Measurements from ENCODE around the gene KCNMB2. TPM values are rescaled to one million over a fixed set of nuclear protein-coding genes. Genes with fewer than 3 reads are reported as not detected.

KCNMB2 gene
- total and polyA plus RNA-seq, 5 experiments from 2014 or later: not detected

DNA sequence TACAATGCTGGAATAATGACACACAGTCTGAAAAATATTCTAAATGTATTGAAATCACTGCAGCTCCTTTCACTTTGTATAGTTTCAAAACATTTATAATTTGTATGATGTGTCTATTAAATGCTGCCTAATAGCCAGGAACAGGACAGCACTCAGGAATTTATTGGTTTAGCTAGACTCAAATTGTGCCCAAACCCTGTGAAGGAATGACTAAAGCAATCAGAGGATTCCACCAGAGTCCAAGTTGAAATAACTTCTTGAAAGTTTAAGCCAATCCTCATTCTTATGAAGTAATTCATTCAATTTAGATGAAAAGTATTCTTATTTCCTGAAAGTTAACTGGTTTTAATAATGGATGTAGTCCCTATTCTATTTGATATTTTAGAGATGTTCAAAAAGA lies 268.4 kb downstream of the KCNMB2 start:
- H3K27ac Mint-ChIP-seq: no peak overlapping the region
- POLR2A ChIA-PET: no interaction called here
- no peak overlapping the region for H3K4me3 Mint-ChIP-seq
- DNase-seq (no peak), ATAC-seq (no peak)
- no peaks in the 10 kb centered on the region for H3K9me3 Mint-ChIP-seq
- no peaks in the 10 kb centered on the region for H3K27me3 Mint-ChIP-seq
- H3K4me1 Mint-ChIP-seq: no peaks in the 10 kb centered on the region
- no peaks in the 10 kb centered on the region for H3K36me3 Mint-ChIP-seq

- Mint-ChIP-seq H3K27me3 (no peaks in the 10 kb centered on the region), H3K4me1 (no peaks in the 10 kb centered on the region), H3K27ac (no peak overlapping the region), H3K36me3 (no peaks in the 10 kb centered on the region), H3K9me3 (no peaks in the 10 kb centered on the region), H3K4me3 (no peak overlapping the region)
- POLR2A ChIA-PET: no interaction called here
- no peak for DNase-seq
- ATAC-seq: no peak
Measured at GRCh38 chr3:178805741-178806140, 269.5 kb downstream of the KCNMB2 start.

- ATAC-seq: no peak
- no peaks in the 10 kb centered on the region for H3K4me1 Mint-ChIP-seq
- DNase-seq: no peak
- POLR2A ChIA-PET: no interaction called here
- H3K9me3 Mint-ChIP-seq: peaks cover 0 to 4% (median 0%) of the 10 kb centered on the region in 9 donors
- no peaks in the 10 kb centered on the region for H3K27me3 Mint-ChIP-seq
- no peak overlapping the region for H3K27ac Mint-ChIP-seq
- H3K4me3 Mint-ChIP-seq: no peak overlapping the region
- no peaks in the 10 kb centered on the region for H3K36me3 Mint-ChIP-seq
Measured at GRCh38 chr3:178806651-178807050, 270.4 kb downstream of the KCNMB2 start.

DNA sequence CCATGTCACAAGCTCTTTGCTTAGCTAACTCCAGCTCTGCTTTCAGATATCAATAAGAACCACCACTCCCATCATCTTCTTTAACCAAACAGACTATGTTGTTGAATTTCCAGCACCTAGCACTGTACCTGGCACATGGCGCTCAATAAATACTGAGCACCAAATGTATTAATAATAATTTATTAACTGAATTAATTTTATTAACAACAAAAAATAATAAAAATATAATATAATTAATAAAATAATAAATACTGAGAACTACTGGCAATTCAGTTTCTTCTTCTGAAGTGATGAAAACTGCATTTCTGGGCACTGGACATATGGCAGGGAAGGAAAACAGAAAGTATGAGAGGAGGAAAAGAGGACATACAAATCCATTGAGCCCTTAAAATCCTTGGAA lies 271.5 kb downstream of the KCNMB2 start:
- Mint-ChIP-seq H3K4me1 (no peaks in the 10 kb centered on the region), H3K27me3 (no peaks in the 10 kb centered on the region), H3K27ac (no peak overlapping the region), H3K4me3 (no peak overlapping the region), H3K9me3 (peaks cover 0 to 4% (median 0%) of the 10 kb centered on the region in 9 donors), H3K36me3 (no peaks in the 10 kb centered on the region)
- POLR2A ChIA-PET: no interaction called here
- DNase-seq (no peak), ATAC-seq (no peak)

DNA sequence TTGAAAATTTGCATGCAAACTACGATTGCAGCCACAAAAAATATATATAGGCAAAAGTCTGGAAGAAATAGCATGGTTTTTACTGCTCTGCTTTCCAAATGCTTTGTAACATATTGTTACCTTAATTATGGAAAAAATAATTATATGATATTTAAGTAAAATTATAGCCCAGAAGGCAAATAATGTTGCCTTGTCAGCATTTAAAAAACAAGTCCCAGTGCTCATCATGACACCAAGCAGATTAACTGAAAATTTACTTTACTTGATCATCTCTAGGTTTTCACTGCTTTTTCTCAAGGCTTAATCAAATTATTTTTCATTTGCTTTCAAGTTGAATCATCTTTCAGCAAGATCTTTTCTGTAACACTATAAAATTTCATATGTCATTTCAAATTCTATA lies 272.5 kb downstream of the KCNMB2 start:
- Mint-ChIP-seq H3K4me1 (no peaks in the 10 kb centered on the region), H3K36me3 (no peaks in the 10 kb centered on the region), H3K4me3 (no peak overlapping the region), H3K9me3 (peaks cover 0 to 4% (median 0%) of the 10 kb centered on the region in 9 donors), H3K27ac (no peak overlapping the region), H3K27me3 (no peaks in the 10 kb centered on the region)
- POLR2A ChIA-PET: no interaction called here
- DNase-seq (no peak), ATAC-seq (no peak)

DNA sequence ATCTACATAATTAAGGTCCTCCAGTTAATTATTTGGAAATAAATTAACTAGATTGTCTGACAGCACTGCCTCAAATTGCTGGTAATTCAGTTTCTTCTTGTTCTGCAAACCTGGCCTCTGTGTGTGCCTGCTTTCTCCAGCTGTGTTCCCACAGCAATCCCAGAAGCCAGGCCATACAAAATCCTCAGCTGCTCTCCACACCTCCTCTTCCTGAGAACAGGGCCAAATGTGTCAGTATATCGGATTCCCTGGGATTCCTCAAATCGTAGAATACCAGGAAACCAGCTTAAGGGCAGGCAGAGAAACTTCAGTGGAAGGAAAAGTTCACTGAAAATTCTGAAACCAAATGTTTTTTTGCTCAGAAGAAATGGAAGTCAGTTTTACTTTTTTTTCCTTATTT lies 273.9 kb downstream of the KCNMB2 start:
- H3K4me1 Mint-ChIP-seq: no peaks in the 10 kb centered on the region
- no peak overlapping the region for H3K4me3 Mint-ChIP-seq
- ATAC-seq: no peak
- H3K36me3 Mint-ChIP-seq: no peaks in the 10 kb centered on the region
- peaks cover 0 to 4% (median 0%) of the 10 kb centered on the region in 9 donors for H3K9me3 Mint-ChIP-seq
- H3K27me3 Mint-ChIP-seq: no peaks in the 10 kb centered on the region
- no peak for DNase-seq
- peak overlapping the region in 1 of 10 donors; percentile 38 for H3K27ac Mint-ChIP-seq
- POLR2A ChIA-PET: no interaction called here

GRCh38 chr3:178822722-178823121 lies 286.5 kb downstream of the KCNMB2 start:
- Mint-ChIP-seq H3K4me3 (no peak overlapping the region), H3K27me3 (peaks cover 1 to 14% (median 3%) of the 10 kb centered on the region in 5 donors), H3K9me3 (no peaks in the 10 kb centered on the region), H3K27ac (no peak overlapping the region), H3K36me3 (no peaks in the 10 kb centered on the region), H3K4me1 (no peaks in the 10 kb centered on the region)
- DNase-seq (no peak), ATAC-seq (no peak)
- POLR2A ChIA-PET: no interaction called here

GRCh38 chr3:178823150-178823549 lies 286.9 kb downstream of the KCNMB2 start:
- no peak for DNase-seq
- ATAC-seq: no peak
- Mint-ChIP-seq H3K27ac (no peak overlapping the region), H3K36me3 (no peaks in the 10 kb centered on the region), H3K9me3 (no peaks in the 10 kb centered on the region), H3K27me3 (peaks cover 0 to 14% (median 3%) of the 10 kb centered on the region in 5 donors), H3K4me3 (no peak overlapping the region), H3K4me1 (no peaks in the 10 kb centered on the region)
- POLR2A ChIA-PET: no interaction called here

DNA sequence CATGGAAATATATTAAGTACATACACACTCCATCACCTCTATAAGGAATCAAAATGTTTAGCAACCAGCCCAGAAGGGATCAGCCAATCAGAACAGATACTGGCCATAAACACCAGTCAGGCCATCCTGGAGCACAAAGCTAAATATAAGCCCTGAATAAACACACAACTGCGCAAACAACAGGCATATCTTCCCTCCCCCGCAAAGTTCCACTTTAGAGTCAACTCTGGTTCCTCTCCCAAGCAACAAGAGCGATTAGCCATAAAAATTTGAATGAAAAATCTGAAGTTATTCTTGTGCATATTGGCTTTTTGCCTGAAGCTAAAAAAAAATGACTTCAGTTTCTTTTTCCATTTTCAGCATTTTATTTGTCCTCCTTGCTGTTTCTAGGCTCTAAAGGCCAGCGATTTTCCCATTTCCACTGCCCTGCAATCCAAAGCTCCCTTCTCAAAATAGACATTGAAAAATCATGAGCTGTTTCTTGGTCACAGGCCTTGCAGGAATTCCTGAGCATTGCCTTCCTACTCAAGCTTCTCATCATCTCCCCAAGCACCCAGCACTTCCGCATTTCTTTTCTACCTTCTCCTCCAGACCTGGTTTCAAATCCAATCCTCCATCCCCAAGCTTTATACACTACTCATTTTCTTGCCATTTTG lies 287.5 kb downstream of the KCNMB2 start:
- H3K36me3 Mint-ChIP-seq: no peaks in the 10 kb centered on the region
- H3K9me3 Mint-ChIP-seq: no peaks in the 10 kb centered on the region
- H3K27ac Mint-ChIP-seq: no peak overlapping the region
- H3K4me1 Mint-ChIP-seq: no peaks in the 10 kb centered on the region
- no peak for DNase-seq
- H3K4me3 Mint-ChIP-seq: no peak overlapping the region
- no peak for ATAC-seq
- POLR2A ChIA-PET: interaction anchor here (0.7 kb wide), 1 partner anchor 111 kb away, joined by 3 read pairs; no protein-coding TSS in a partner anchor
- H3K27me3 Mint-ChIP-seq: peaks cover 0 to 12% (median 3%) of the 10 kb centered on the region in 5 donors

GRCh38 chr3:178826435-178827123 lies 290.3 kb downstream of the KCNMB2 start:
- POLR2A ChIA-PET: no interaction called here
- DNase-seq: no peak
- peak overlapping the region in 1 of 10 donors; percentile 11 for H3K27ac Mint-ChIP-seq
- no peak for ATAC-seq
- H3K36me3 Mint-ChIP-seq: no peaks in the 10 kb centered on the region
- H3K27me3 Mint-ChIP-seq: peaks cover 0 to 5% (median 0%) of the 10 kb centered on the region in 5 donors
- H3K4me1 Mint-ChIP-seq: no peaks in the 10 kb centered on the region
- no peak overlapping the region for H3K4me3 Mint-ChIP-seq
- peaks cover 0 to 2% (median 0%) of the 10 kb centered on the region in 9 donors for H3K9me3 Mint-ChIP-seq

DNA sequence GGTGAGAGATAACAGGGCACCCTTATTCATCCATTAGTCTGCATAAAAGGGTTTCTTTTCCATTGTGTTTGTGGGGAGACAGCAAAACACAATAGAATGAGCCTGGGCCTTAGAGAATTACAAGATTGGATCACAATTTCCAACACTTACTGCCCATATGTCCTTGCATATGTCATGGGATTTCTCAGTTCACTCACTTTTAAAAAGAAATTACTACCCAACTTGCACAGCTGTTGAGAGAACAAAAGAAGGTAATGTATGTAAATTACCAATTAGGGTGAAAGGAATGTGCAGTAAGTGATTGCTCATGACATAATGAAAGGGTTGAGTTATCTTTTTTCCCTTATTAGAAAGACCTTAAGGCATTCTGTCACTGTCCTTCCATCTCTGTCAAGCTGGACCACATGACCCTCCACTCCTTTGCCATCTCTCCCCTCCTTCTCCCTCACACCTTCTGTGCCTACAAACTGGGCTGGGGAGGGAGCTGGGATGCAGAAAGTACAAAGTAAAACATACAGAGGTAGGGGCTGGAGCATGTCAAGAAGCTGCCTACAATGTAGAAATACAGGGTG lies 291.1 kb downstream of the KCNMB2 start:
- Mint-ChIP-seq H3K27ac (no peak overlapping the region), H3K27me3 (peaks cover 0 to 5% (median 0%) of the 10 kb centered on the region in 5 donors), H3K36me3 (no peaks in the 10 kb centered on the region), H3K4me1 (no peaks in the 10 kb centered on the region), H3K4me3 (no peak overlapping the region), H3K9me3 (peaks cover 0 to 2% (median 0%) of the 10 kb centered on the region in 9 donors)
- DNase-seq: no peak
- POLR2A ChIA-PET: no interaction called here
- no peak for ATAC-seq

- ATAC-seq: no peak
- no peak overlapping the region for H3K4me3 Mint-ChIP-seq
- POLR2A ChIA-PET: no interaction called here
- H3K27ac Mint-ChIP-seq: no peak overlapping the region
- H3K9me3 Mint-ChIP-seq: peaks cover 0 to 4% (median 0%) of the 10 kb centered on the region in 9 donors
- H3K27me3 Mint-ChIP-seq: peaks cover 0 to 10% (median 2%) of the 10 kb centered on the region in 5 donors
- H3K36me3 Mint-ChIP-seq: no peaks in the 10 kb centered on the region
- no peak for DNase-seq
- H3K4me1 Mint-ChIP-seq: no peaks in the 10 kb centered on the region
Measured at GRCh38 chr3:178833695-178834094, 297.5 kb downstream of the KCNMB2 start.

GRCh38 chr3:178835033-178835432 lies 298.8 kb downstream of the KCNMB2 start:
- POLR2A ChIA-PET: no interaction called here
- no peaks in the 10 kb centered on the region for H3K4me1 Mint-ChIP-seq
- H3K27me3 Mint-ChIP-seq: peaks cover 0 to 10% (median 5%) of the 10 kb centered on the region in 5 donors
- ATAC-seq: no peak
- peaks cover 0 to 9% (median 3%) of the 10 kb centered on the region in 9 donors for H3K9me3 Mint-ChIP-seq
- no peak overlapping the region for H3K27ac Mint-ChIP-seq
- DNase-seq: no peak
- H3K36me3 Mint-ChIP-seq: no peaks in the 10 kb centered on the region
- H3K4me3 Mint-ChIP-seq: no peak overlapping the region
